Muscle of leg (tissue), 11 donors: ENCODE data around the gene IL5RA. TPM values are rescaled to one million over a fixed set of nuclear protein-coding genes. Genes with fewer than 3 reads are reported as not detected.

Experiments used
- DNase-seq: peaks from one replicate; pipeline ENCODE4 v3.0.0; 2013
- H3K27ac ChIP-seq: one replicate; pipeline ENCODE4 v1.5.1; 2013; ENCODE audit warnings: mild to moderate bottlenecking, low read length, control low read depth
- H3K27me3 ChIP-seq: one replicate; pipeline ENCODE4 v1.6.1; 2013; ENCODE audit warnings: low read length; ENCODE audit not compliant: control insufficient read depth, insufficient read depth
- H3K36me3 ChIP-seq: one replicate; pipeline ENCODE4 v1.6.1; 2013; ENCODE audit warnings: low read length; ENCODE audit not compliant: control insufficient read depth, insufficient read depth
- H3K4me1 ChIP-seq: one replicate; pipeline ENCODE4 v1.6.1; 2013; ENCODE audit warnings: low read length; ENCODE audit not compliant: control insufficient read depth, insufficient read depth
- H3K4me3 ChIP-seq: one replicate; pipeline ENCODE4 v1.5.1; 2013; ENCODE audit warnings: low read length, control low read depth
- H3K9me3 ChIP-seq: replicated peaks from 2 replicates; pipeline ENCODE4 v1.6.1; 2013; ENCODE audit warnings: low read depth, low read length; ENCODE audit not compliant: control insufficient read depth
- WGBS: methylation state at CpG from one replicate; pipeline ENCODE4 v1.1.5; 2013; ENCODE audit warnings: missing lambda C conversion rate; ENCODE audit not compliant: insufficient coverage; 5-methylcytosine and 5-hydroxymethylcytosine counted together
- polyA plus RNA-seq, 8 donors: library from polyadenylated mRNA; unstranded; fragments of 120-200 nt; gene quantifications; one replicate each; pipeline versions ENCODE4 v1.2.1 to v1.2.3, GENCODE V29; 2013; ENCODE audit warnings: inconsistent platforms in 1 of 8, low replicate concordance in 1 of 8; ENCODE audit not compliant: insufficient read length in 8 of 8, insufficient read depth in 1 of 8
- total RNA-seq: library from RNA; stranded (reverse); fragments of 120-200 nt; gene quantifications from one replicate; pipeline ENCODE4 v1.2.4, GENCODE V29; 2013

Gene IL5RA
- total and polyA plus RNA-seq, 9 donors, result 0.04 to 0.15 (median 0.09) TPM; not detected in 2

GRCh38 chr3:3066910-3067309 is 43.3 kb downstream of the IL5RA start:
- Histone ChIP-seq H3K9me3 (no peaks in the 10 kb centered on the region), H3K36me3 (no peaks in the 10 kb centered on the region), H3K27me3 (no peaks in the 10 kb centered on the region), H3K4me3 (no peak overlapping the region), H3K27ac (no peak overlapping the region), H3K4me1 (no peaks in the 10 kb centered on the region)
- no peak for DNase-seq
- 100% methylated on average over 1 of the region's 4 CpGs for WGBS

GRCh38 chr3:3066378-3066777 is 43.8 kb downstream of the IL5RA start:
- Histone ChIP-seq H3K27me3 (no peaks in the 10 kb centered on the region), H3K4me3 (no peak overlapping the region)
- 65% methylated on average over 2 of the region's 2 CpGs for WGBS

GRCh38 chr3:3065876-3066275 is 44.3 kb downstream of the IL5RA start:
- no peak overlapping the region for H3K4me3 ChIP-seq
- H3K4me1 ChIP-seq, result no peaks in the 10 kb centered on the region
- no peak overlapping the region for H3K27ac ChIP-seq
- H3K9me3 ChIP-seq, result no peaks in the 10 kb centered on the region
- no peak for DNase-seq
- H3K27me3 ChIP-seq, result no peaks in the 10 kb centered on the region
- 67% methylated on average over 2 of the region's 2 CpGs for WGBS
- H3K36me3 ChIP-seq, result no peaks in the 10 kb centered on the region

More at GRCh38 chr3:3066378-3066777, 43.8 kb downstream of the IL5RA start:
- H3K27ac ChIP-seq, result no peak overlapping the region
- no peaks in the 10 kb centered on the region for H3K36me3 ChIP-seq
- no peaks in the 10 kb centered on the region for H3K4me1 ChIP-seq
- DNase-seq, result no peak
- no peaks in the 10 kb centered on the region for H3K9me3 ChIP-seq

GRCh38 chr3:3064297-3064696 is 45.9 kb downstream of the IL5RA start:
- H3K9me3 ChIP-seq, result no peaks in the 10 kb centered on the region
- no peaks in the 10 kb centered on the region for H3K36me3 ChIP-seq
- H3K27ac ChIP-seq, result no peak overlapping the region
- H3K4me3 ChIP-seq, result no peak overlapping the region
- H3K4me1 ChIP-seq, result no peaks in the 10 kb centered on the region
- DNase-seq, result no peak
- no peaks in the 10 kb centered on the region for H3K27me3 ChIP-seq
- 36% methylated on average over 4 of the region's 4 CpGs for WGBS

- H3K9me3 ChIP-seq, result no peaks in the 10 kb centered on the region
- no peaks in the 10 kb centered on the region for H3K36me3 ChIP-seq
- WGBS, result no CpG with 5 or more reads among the region's 1 CpG
- H3K4me3 ChIP-seq, result no peak overlapping the region
- H3K4me1 ChIP-seq, result no peaks in the 10 kb centered on the region
- H3K27ac ChIP-seq, result no peak overlapping the region
- no peak for DNase-seq
- H3K27me3 ChIP-seq, result no peaks in the 10 kb centered on the region
Observed at GRCh38 chr3:3059645-3060044, 50.5 kb downstream of the IL5RA start.

- no peak overlapping the region for H3K4me3 ChIP-seq
- WGBS, result 81% methylated on average over 3 of the region's 4 CpGs
- H3K36me3 ChIP-seq, result no peaks in the 10 kb centered on the region
- DNase-seq, result no peak
- H3K9me3 ChIP-seq, result no peaks in the 10 kb centered on the region
- no peak overlapping the region for H3K27ac ChIP-seq
- no peaks in the 10 kb centered on the region for H3K4me1 ChIP-seq
- H3K27me3 ChIP-seq, result no peaks in the 10 kb centered on the region
Observed at GRCh38 chr3:3053974-3054373, 56.2 kb downstream of the IL5RA start.

GRCh38 chr3:3038201-3038991 is 71.8 kb downstream of the IL5RA start:
- H3K4me3 ChIP-seq, result no peak overlapping the region

GRCh38 chr3:3037156-3037555 is 73.0 kb downstream of the IL5RA start:
- 86% methylated on average over 9 of the region's 13 CpGs for WGBS
- DNase-seq, result no peak
- Histone ChIP-seq H3K4me3 (no peak overlapping the region), H3K27me3 (no peaks in the 10 kb centered on the region), H3K9me3 (no peaks in the 10 kb centered on the region), H3K27ac (no peak overlapping the region), H3K36me3 (no peaks in the 10 kb centered on the region), H3K4me1 (no peaks in the 10 kb centered on the region)

More at GRCh38 chr3:3038201-3038991, 71.8 kb downstream of the IL5RA start:
- no peaks in the 10 kb centered on the region for H3K4me1 ChIP-seq
- no peaks in the 10 kb centered on the region for H3K9me3 ChIP-seq
- no peak for DNase-seq
- no peaks in the 10 kb centered on the region for H3K36me3 ChIP-seq
- WGBS, result 63% methylated on average over 16 of the region's 25 CpGs
- no peak overlapping the region for H3K27ac ChIP-seq
- H3K27me3 ChIP-seq, result no peaks in the 10 kb centered on the region

GRCh38 chr3:3031326-3031725 is 78.8 kb downstream of the IL5RA start:
- WGBS, result no CpG with 5 or more reads among the region's 4 CpGs
- Histone ChIP-seq H3K4me3 (no peak overlapping the region), H3K36me3 (no peaks in the 10 kb centered on the region), H3K27me3 (no peaks in the 10 kb centered on the region), H3K27ac (no peak overlapping the region), H3K9me3 (no peaks in the 10 kb centered on the region), H3K4me1 (no peaks in the 10 kb centered on the region)
- DNase-seq, result no peak

GRCh38 chr3:3027976-3028567 is 82.1 kb downstream of the IL5RA start:
- Histone ChIP-seq H3K36me3 (no peaks in the 10 kb centered on the region), H3K4me1 (no peaks in the 10 kb centered on the region), H3K9me3 (no peaks in the 10 kb centered on the region), H3K27ac (no peak overlapping the region), H3K27me3 (no peaks in the 10 kb centered on the region), H3K4me3 (no peak overlapping the region)
- DNase-seq, result no peak
- WGBS, result no CpG with 5 or more reads among the region's 5 CpGs
